Panc1 (cell line): Measurements from ENCODE around the gene APOM.

Source experiments
- SIN3A ChIP-seq: IDR thresholded peaks from 2 replicates; pipeline ENCODE4 v1.6.1; 2012; ENCODE audit warnings: low read depth, mild to moderate bottlenecking, low read length, moderate library complexity, borderline replicate concordance; ENCODE audit not compliant: insufficient read depth
- TF ChIP-seq, protein P1 (sequence below): fragments of 450-650 bp; IDR thresholded peaks from 2 replicates; pipeline ENCODE4 v1.5.1; 2017; ENCODE audit warnings: mild to moderate bottlenecking

GRCh38 chr6:31659649-31660380 is 4.1 kb downstream of the APOM start:
- TF ChIP-seq, protein P1, sequence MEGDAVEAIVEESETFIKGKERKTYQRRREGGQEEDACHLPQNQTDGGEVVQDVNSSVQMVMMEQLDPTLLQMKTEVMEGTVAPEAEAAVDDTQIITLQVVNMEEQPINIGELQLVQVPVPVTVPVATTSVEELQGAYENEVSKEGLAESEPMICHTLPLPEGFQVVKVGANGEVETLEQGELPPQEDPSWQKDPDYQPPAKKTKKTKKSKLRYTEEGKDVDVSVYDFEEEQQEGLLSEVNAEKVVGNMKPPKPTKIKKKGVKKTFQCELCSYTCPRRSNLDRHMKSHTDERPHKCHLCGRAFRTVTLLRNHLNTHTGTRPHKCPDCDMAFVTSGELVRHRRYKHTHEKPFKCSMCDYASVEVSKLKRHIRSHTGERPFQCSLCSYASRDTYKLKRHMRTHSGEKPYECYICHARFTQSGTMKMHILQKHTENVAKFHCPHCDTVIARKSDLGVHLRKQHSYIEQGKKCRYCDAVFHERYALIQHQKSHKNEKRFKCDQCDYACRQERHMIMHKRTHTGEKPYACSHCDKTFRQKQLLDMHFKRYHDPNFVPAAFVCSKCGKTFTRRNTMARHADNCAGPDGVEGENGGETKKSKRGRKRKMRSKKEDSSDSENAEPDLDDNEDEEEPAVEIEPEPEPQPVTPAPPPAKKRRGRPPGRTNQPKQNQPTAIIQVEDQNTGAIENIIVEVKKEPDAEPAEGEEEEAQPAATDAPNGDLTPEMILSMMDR: no peak
- no peak for TF ChIP-seq SIN3A
